HepG2 (cell line): Measurements from ENCODE around the gene FAM114A2. TPM values are rescaled to one million over a fixed set of nuclear protein-coding genes. Genes with fewer than 3 reads are reported as not detected.

Source experiments
- AGO2 ChIP-seq: fragments of 200-400 bp; formaldehyde crosslinking; optimal IDR thresholded peaks from 2 replicates; pipeline ENCODE3; 2017; ENCODE audit warnings: mild to moderate bottlenecking, low read depth, low read length, moderate library complexity
- BATF2 ChIP-seq: sonication (generic); formaldehyde crosslinking; IDR thresholded peaks from 2 replicates; pipeline ENCODE4 v1.8.0; 2022; ENCODE audit warnings: mild to moderate bottlenecking, missing genetic modification reagents, moderate library complexity
- FOXP1 ChIP-seq, 2 experiments: fragments of 450-650 bp in 1 of 2; IDR thresholded peaks; 2 replicates each; pipeline ENCODE4 v1.6.1; 2017 to 2018; ENCODE audit warnings: antibody characterized with exemption in 1 of 2
- GATAD1 ChIP-seq: IDR thresholded peaks from 2 replicates; pipeline ENCODE4 v1.6.1; 2016; ENCODE audit warnings: missing genetic modification reagents, missing compliant biosample characterization
- HNRNPH1 ChIP-seq: fragments of 200-400 bp; formaldehyde crosslinking; optimal IDR thresholded peaks from 2 replicates; pipeline ENCODE3; 2017; ENCODE audit warnings: mild to moderate bottlenecking, low read depth, low read length
- ONECUT2 ChIP-seq: sonication (generic); formaldehyde crosslinking; IDR thresholded peaks from 2 replicates; pipeline ENCODE4 v1.4.0; 2020; ENCODE audit warnings: missing genetic modification reagents
- POLR2AphosphoS5 ChIP-seq: IDR thresholded peaks from 2 replicates; pipeline ENCODE4 v1.6.1; 2012; ENCODE audit warnings: low read depth, low read length
- RBAK ChIP-seq: sonication (generic); formaldehyde crosslinking; IDR thresholded peaks from 2 replicates; pipeline ENCODE4 v1.5.1; 2020; ENCODE audit warnings: mild to moderate bottlenecking, missing genetic modification reagents
- RELA ChIP-seq: sonication (generic); formaldehyde crosslinking; IDR thresholded peaks from 2 replicates; pipeline ENCODE4 v1.4.0; 2020; ENCODE audit warnings: missing genetic modification reagents
- SRF ChIP-seq: IDR thresholded peaks from 2 replicates; pipeline ENCODE4 v1.6.1; 2011; ENCODE audit warnings: mild to moderate bottlenecking, low read depth, low read length, moderate library complexity
- TGIF2 ChIP-seq: IDR thresholded peaks from 2 replicates; pipeline ENCODE4 v1.6.1; 2016; ENCODE audit warnings: control low read depth, missing compliant biosample characterization
- ZBTB38 ChIP-seq: sonication (generic); formaldehyde crosslinking; IDR thresholded peaks from 2 replicates; pipeline ENCODE4 v1.5.1; 2020; ENCODE audit warnings: mild to moderate bottlenecking, missing genetic modification reagents
- ZNF224 ChIP-seq: sonication (generic); formaldehyde crosslinking; IDR thresholded peaks from 2 replicates; pipeline ENCODE4 v1.5.0; 2020; ENCODE audit warnings: mild to moderate bottlenecking, missing genetic modification reagents
- ZNF296 ChIP-seq: sonication (generic); formaldehyde crosslinking; conservative IDR thresholded peaks from 2 replicates; pipeline ENCODE4 v1.5.0; 2020; ENCODE audit warnings: mild to moderate bottlenecking, missing genetic modification reagents
- ZNF30 ChIP-seq: sonication (generic); formaldehyde crosslinking; IDR thresholded peaks from 2 replicates; pipeline ENCODE4 v1.5.0; 2020; ENCODE audit warnings: mild to moderate bottlenecking, missing genetic modification reagents
- ZNF451 ChIP-seq: sonication (generic); formaldehyde crosslinking; IDR thresholded peaks from 2 replicates; pipeline ENCODE4 v1.5.0; 2020; ENCODE audit warnings: mild to moderate bottlenecking, missing genetic modification reagents
- ZNF468 ChIP-seq: sonication (generic); formaldehyde crosslinking; IDR thresholded peaks from 2 replicates; pipeline ENCODE4 v1.8.0; 2022; ENCODE audit warnings: mild to moderate bottlenecking, moderate library complexity, missing genetic modification reagents
- ZNF589 ChIP-seq: sonication (generic); formaldehyde crosslinking; conservative IDR thresholded peaks from 2 replicates; pipeline ENCODE4 v1.8.0; 2022; ENCODE audit warnings: mild to moderate bottlenecking, moderate library complexity, missing genetic modification reagents
- ZNF652 ChIP-seq: IDR thresholded peaks from 2 replicates; pipeline ENCODE4 v1.6.1; 2016; ENCODE audit warnings: low read depth, borderline replicate concordance
- ZNF772 ChIP-seq: sonication (generic); formaldehyde crosslinking; IDR thresholded peaks from 2 replicates; pipeline ENCODE4 v1.5.0; 2020; ENCODE audit warnings: mild to moderate bottlenecking, missing genetic modification reagents
- ZSCAN22 ChIP-seq: sonication (generic); formaldehyde crosslinking; IDR thresholded peaks from 2 replicates; pipeline ENCODE4 v1.4.0; 2020; ENCODE audit warnings: mild to moderate bottlenecking, missing genetic modification reagents
- ZSCAN29 ChIP-seq: sonication (generic); formaldehyde crosslinking; conservative IDR thresholded peaks from 2 replicates; pipeline ENCODE4 v1.4.0; 2020; ENCODE audit warnings: mild to moderate bottlenecking, missing genetic modification reagents
- polyA plus RNA-seq, 8 experiments: library from polyadenylated mRNA; depleted of rRNA in 3 of 8; stranded (reverse) in 7 of 8; unstranded in 1 of 8; fragments of >200 nt; fragmentation: Illumina TruSeq in 4 of 8; extraction: Trizol in 4 of 8; gene quantifications; 2 replicates each; pipeline versions ENCODE4 v1.2.1 to v1.2.3, GENCODE V29; 2011 to 2016; ENCODE audit warnings: low read depth in 4 of 8, missing spikeins in 1 of 8, mixed read lengths in 1 of 8; ENCODE audit not compliant: insufficient read depth in 1 of 8
- total RNA-seq, 5 experiments: library from RNA; depleted of rRNA; stranded (reverse); fragments of >200 nt; fragmentation: Illumina TruSeq; extraction: Trizol; gene quantifications; 2 replicates each; pipeline ENCODE4 v1.2.3, GENCODE V29; 2016; ENCODE audit warnings: low read depth in 1 of 5
- TF ChIP-seq, protein P1 (sequence below): sonication (generic); IDR thresholded peaks from 2 replicates; pipeline ENCODE4 v1.6.1; 2016; ENCODE audit warnings: low read depth, borderline replicate concordance
- TF ChIP-seq, protein P2 (sequence below): conservative IDR thresholded peaks from 2 replicates; pipeline ENCODE4 v1.6.1; 2018; ENCODE audit warnings: missing genetic modification reagents
- TF ChIP-seq, protein P3 (sequence below): sonication (generic); formaldehyde crosslinking; IDR thresholded peaks from 2 replicates; pipeline ENCODE4 v1.4.0; 2020; ENCODE audit warnings: missing genetic modification reagents, borderline replicate concordance
- TF ChIP-seq, protein P4 (sequence below): sonication (generic); formaldehyde crosslinking; IDR thresholded peaks from 2 replicates; pipeline ENCODE4 v1.5.0; 2020; ENCODE audit warnings: missing genetic modification reagents

The FAM114A2 gene
- total and polyA plus RNA-seq, 2 of the 13 experiments (the other 11 are each of a cell fraction or from before 2014, with no cell fraction given) = 6.9 to 11.4 TPM

DNA sequence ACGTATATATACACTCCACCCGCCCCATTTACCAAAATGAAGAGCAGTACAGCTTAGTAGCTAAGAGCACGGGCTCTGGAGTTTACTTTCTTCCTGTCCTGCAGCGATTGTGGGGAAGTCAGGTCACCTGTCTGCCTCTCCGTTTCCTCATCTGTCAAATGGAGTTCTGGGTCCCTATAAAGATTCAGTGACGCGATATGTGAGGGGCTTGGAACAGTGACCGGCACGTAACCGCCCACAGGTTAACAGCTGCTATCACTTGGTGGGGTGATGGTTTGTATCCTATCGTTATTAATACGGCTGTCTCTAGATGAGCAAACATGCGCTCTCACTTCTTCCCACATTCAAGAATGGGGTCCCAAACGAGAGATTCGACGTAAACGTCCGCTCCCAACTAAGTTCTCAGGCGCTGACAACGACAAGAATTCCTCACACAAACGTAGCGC is 426 bp downstream of the FAM114A2 start (continued):
- peak; percentile 71; the same call in 1 of the 2 replicates for TF ChIP-seq TGIF2 (CRISPR knock-in tag)
- peak; percentile 74; the same call in 1 of the 2 replicates for TF ChIP-seq ZNF224 (CRISPR knock-in tag)
- TF ChIP-seq AGO2 = no peak
- TF ChIP-seq, protein P1, sequence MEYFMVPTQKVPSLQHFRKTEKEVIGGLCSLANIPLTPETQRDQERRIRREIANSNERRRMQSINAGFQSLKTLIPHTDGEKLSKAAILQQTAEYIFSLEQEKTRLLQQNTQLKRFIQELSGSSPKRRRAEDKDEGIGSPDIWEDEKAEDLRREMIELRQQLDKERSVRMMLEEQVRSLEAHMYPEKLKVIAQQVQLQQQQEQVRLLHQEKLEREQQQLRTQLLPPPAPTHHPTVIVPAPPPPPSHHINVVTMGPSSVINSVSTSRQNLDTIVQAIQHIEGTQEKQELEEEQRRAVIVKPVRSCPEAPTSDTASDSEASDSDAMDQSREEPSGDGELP = 0 out of 2 replicates have a peak, but pooled peaks have one; percentile 4
- TF ChIP-seq ZSCAN22 (CRISPR knock-in tag) = no peak
- no peak for TF ChIP-seq POLR2AphosphoS5
- TF ChIP-seq BATF2 (CRISPR knock-in tag) = peak; percentile 15; the same call in 1 of the 2 replicates
- no peak for TF ChIP-seq ZSCAN29 (CRISPR knock-in tag)
- TF ChIP-seq RBAK = no peak
- no peak for TF ChIP-seq ZNF652
- TF ChIP-seq GATAD1 (CRISPR knock-in tag) = no peak
- no peak for TF ChIP-seq RELA (CRISPR knock-in tag)
- TF ChIP-seq, protein P2, sequence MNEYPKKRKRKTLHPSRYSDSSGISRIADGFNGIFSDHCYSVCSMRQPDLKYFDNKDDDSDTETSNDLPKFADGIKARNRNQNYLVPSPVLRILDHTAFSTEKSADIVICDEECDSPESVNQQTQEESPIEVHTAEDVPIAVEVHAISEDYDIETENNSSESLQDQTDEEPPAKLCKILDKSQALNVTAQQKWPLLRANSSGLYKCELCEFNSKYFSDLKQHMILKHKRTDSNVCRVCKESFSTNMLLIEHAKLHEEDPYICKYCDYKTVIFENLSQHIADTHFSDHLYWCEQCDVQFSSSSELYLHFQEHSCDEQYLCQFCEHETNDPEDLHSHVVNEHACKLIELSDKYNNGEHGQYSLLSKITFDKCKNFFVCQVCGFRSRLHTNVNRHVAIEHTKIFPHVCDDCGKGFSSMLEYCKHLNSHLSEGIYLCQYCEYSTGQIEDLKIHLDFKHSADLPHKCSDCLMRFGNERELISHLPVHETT (CRISPR knock-in tag) = no peak
- no peak for TF ChIP-seq ZNF30 (CRISPR knock-in tag)
- TF ChIP-seq ZBTB38 (CRISPR knock-in tag) = no peak
- TF ChIP-seq ZNF468 = no peak
- 0 out of 2 replicates have a peak, but pooled peaks have one; percentile 3 for TF ChIP-seq ONECUT2 (CRISPR knock-in tag)
- TF ChIP-seq SRF = no peak
- no peak for TF ChIP-seq ZNF589 (CRISPR knock-in tag)
- TF ChIP-seq, protein P3, sequence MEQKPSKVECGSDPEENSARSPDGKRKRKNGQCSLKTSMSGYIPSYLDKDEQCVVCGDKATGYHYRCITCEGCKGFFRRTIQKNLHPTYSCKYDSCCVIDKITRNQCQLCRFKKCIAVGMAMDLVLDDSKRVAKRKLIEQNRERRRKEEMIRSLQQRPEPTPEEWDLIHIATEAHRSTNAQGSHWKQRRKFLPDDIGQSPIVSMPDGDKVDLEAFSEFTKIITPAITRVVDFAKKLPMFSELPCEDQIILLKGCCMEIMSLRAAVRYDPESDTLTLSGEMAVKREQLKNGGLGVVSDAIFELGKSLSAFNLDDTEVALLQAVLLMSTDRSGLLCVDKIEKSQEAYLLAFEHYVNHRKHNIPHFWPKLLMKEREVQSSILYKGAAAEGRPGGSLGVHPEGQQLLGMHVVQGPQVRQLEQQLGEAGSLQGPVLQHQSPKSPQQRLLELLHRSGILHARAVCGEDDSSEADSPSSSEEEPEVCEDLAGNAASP (CRISPR knock-in tag) = no peak
- TF ChIP-seq ZNF772 (CRISPR knock-in tag) = no peak
- TF ChIP-seq FOXP1 (IDR thresholded peaks at IDR 0.05) = no peak
- no peak for TF ChIP-seq FOXP1 (CRISPR knock-in tag; IDR thresholded peaks at IDR 0.05)
- no peak for TF ChIP-seq ZNF451 (CRISPR knock-in tag)
- peak; percentile 21 for TF ChIP-seq HNRNPH1
- no peak for TF ChIP-seq ZNF296 (CRISPR knock-in tag)
- TF ChIP-seq, protein P4, sequence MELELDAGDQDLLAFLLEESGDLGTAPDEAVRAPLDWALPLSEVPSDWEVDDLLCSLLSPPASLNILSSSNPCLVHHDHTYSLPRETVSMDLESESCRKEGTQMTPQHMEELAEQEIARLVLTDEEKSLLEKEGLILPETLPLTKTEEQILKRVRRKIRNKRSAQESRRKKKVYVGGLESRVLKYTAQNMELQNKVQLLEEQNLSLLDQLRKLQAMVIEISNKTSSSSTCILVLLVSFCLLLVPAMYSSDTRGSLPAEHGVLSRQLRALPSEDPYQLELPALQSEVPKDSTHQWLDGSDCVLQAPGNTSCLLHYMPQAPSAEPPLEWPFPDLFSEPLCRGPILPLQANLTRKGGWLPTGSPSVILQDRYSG = no peak
